Measurements from ENCODE around the gene PDLIM1.
"Not testable (repeated sequence)": the region's sequence is repeated elsewhere in the genome, so short reads cannot be mapped to it uniquely, and the experiment has no call there.

Gene PDLIM1

GRCh38 chr10:95225136-95225535 is 65.7 kb downstream of the PDLIM1 start:
- DNase-seq (ENCODE audit: insufficient read length, low spot score) (no peak), FAIRE-seq (no peak)
- TF ChIP-seq POLR2A (IDR thresholded peaks at IDR 0.05; ENCODE audit: low read depth, low read length) = no peak

- TF ChIP-seq POLR2A (IDR thresholded peaks at IDR 0.05; ENCODE audit: low read depth, low read length) = no peak
- no peak for DNase-seq (ENCODE audit: insufficient read length, low spot score)
- peak; percentile 85 for FAIRE-seq
Observed at GRCh38 chr10:95221124-95221523, 69.7 kb downstream of the PDLIM1 start.

DNA sequence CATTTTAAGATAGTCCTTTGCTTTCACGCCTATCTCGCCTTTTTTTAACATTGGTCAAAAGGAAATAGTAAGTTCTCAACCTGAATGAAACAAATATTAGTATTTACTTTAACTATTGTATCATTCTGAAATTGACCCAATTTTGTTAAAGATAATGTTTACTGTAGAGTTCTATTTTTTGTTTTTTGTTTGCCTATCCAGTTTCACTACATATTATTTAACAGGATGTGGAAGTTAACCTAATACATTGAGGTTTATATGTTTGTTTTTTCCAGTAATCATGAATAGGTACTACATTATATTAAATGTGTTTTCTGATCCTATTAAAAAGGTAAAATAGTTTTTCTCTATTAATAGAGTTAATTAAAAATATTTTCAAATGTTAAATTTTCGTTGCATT is 70.3 kb downstream of the PDLIM1 start:
- no peak for FAIRE-seq
- TF ChIP-seq POLR2A (IDR thresholded peaks at IDR 0.05; ENCODE audit: low read depth, low read length) = no peak

DNA sequence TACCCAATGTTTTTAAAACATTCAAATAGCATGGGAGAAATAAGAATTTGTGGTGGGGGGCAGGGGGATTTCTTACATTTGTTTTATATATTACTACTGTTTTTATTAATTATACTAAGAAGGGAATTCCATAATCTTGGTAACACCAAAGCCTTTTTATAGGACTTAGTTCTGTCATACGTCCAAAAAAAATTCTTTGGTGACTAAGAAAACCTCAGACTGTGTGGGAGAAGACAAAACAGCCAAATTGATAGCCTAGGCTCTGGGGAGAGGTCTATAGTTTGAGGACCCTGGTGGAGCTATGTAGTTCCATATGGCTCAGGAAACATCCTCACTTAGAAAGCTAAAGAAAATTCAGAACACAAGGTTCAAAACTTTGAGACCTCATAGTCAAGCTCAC is 73.3 kb downstream of the PDLIM1 start:
- no peak for FAIRE-seq
- DNase-seq (ENCODE audit: insufficient read length, low spot score) = no peak
- no peak for TF ChIP-seq POLR2A (IDR thresholded peaks at IDR 0.05; ENCODE audit: low read depth, low read length)

More for the DNA sequence above, 70.3 kb downstream of the PDLIM1 start:
- no peak for DNase-seq (ENCODE audit: insufficient read length, low spot score)

GRCh38 chr10:95214793-95215192 is 76.0 kb downstream of the PDLIM1 start:
- no peak for TF ChIP-seq POLR2A (IDR thresholded peaks at IDR 0.05; ENCODE audit: low read depth, low read length)
- FAIRE-seq (peak; percentile 99), DNase-seq (ENCODE audit: insufficient read length, low spot score) (no peak)

DNA sequence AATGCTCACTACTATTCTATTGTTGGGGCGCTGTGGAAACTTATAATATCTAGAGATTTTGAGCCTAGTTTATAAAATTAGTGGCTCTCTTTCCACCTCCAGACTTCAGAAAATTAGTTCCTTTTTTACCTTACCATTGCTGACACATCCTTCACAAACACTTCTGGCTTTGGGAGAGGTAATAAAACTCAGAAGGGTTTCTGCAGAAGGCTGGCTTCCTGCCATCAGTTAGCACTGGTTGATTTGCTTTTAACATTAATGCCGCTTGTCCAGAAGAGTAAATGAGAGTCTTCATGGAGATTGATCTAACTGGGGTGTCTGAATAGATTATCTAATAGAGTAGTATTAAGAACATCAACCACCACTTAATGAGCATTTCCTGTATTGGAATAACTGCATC is 76.4 kb downstream of the PDLIM1 start:
- DNase-seq (ENCODE audit: insufficient read length, low spot score) (no peak), FAIRE-seq (no peak)
- TF ChIP-seq POLR2A (IDR thresholded peaks at IDR 0.05; ENCODE audit: low read depth, low read length) = no peak

- no peak for TF ChIP-seq POLR2A (IDR thresholded peaks at IDR 0.05; ENCODE audit: low read depth, low read length)
- peak; percentile 80 for FAIRE-seq
- no peak for DNase-seq (ENCODE audit: insufficient read length, low spot score)
Observed at GRCh38 chr10:95211606-95212279, 79.1 kb downstream of the PDLIM1 start.

GRCh38 chr10:95209509-95210127 is 81.2 kb downstream of the PDLIM1 start:
- no peak for TF ChIP-seq POLR2A (IDR thresholded peaks at IDR 0.05; ENCODE audit: low read depth, low read length)
- FAIRE-seq (no peak), DNase-seq (ENCODE audit: insufficient read length, low spot score) (no peak)

DNA sequence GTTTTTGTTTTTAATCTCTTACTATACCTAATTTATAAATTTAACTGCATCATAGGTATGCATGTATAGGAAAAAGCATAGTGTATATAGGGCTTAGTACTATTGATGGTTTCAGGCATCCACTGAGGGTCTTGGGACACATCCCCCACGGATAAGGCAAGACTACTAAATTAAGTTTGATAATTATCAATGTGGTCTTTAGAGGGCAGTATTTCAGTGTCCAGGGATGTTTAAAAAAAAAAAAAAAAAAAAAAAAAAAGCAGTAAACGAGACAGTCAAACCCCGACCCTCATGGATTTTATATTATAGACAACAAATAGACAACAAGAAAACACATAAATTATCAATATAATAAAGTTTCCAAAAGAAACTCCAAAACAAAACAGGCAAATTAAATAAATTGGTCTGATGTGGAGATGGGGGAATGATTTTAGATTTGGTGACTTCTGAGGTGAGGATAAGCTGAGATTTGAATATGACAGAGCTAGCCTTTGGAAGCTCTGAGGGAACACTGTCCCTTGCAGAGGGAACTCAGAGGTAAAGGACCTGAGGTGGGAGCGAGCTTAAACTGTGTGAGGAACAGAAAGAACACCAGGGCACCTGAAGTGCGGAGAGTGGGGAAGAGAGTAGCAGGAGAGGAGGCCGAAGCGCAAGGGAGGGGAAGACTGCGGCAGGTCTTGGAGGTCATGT is 82.0 kb downstream of the PDLIM1 start:
- no peak for TF ChIP-seq POLR2A (IDR thresholded peaks at IDR 0.05; ENCODE audit: low read depth, low read length)
- FAIRE-seq (no peak), DNase-seq (ENCODE audit: insufficient read length, low spot score) (no peak)

DNA sequence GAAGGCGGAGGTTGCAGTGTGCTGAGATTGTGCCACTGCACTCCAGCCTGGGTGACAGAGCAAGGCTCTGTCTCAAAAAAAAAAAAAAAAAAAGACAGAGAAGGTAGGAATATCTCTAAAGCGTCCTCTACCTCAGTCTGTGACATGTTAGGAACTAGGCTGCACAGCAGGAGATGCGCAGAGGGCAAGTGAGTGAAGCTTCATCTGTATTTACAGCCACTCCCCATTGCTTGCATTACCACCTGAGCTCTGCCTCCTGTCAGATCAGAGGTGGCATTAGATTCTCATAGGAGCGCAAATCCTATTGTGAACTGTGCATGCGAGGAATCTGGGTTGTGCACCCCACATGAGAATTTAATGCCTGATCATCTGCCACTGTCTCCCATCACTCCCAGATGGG is 87.9 kb downstream of the PDLIM1 start:
- not testable (repeated sequence) for DNase-seq (ENCODE audit: insufficient read length, low spot score); FAIRE-seq

DNA sequence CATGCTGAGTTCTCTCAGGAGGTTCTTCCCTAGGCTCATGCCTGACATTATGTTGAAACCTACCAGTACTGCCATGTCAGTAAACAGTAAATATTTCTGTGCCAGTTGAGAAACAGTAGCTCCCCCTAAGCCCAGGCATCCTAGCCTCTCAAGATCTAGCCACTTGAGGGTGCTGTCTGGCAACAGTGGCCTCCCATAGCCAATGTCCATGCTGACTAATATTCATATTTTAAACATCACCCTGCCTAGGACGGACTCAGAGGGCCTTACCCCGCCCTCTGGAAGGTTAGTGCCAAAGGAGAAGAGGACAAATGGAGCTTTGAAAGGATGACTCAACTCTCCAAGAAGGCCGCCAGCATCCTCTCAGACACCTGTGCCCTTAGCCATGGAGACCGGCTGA is 89.1 kb downstream of the PDLIM1 start:
- DNase-seq (ENCODE audit: insufficient read length, low spot score) = peak; percentile 76
- no peak for TF ChIP-seq POLR2A (IDR thresholded peaks at IDR 0.05; ENCODE audit: low read depth, low read length)
- FAIRE-seq = peak; percentile 96

- DNase-seq (ENCODE audit: insufficient read length, low spot score) (no peak), FAIRE-seq (no peak)
- TF ChIP-seq POLR2A (IDR thresholded peaks at IDR 0.05; ENCODE audit: low read depth, low read length) = no peak
Observed at GRCh38 chr10:95196046-95196445, 94.8 kb downstream of the PDLIM1 start.

GRCh38 chr10:95193944-95194343 is 96.9 kb downstream of the PDLIM1 start, which contains the start of gene ACSM6:
ACSM6 (plus strand) TSS chr10:95194238; CDS start chr10:95194486, 248 bp downstream.
- TF ChIP-seq POLR2A (IDR thresholded peaks at IDR 0.05; ENCODE audit: low read depth, low read length) = no peak
- DNase-seq (ENCODE audit: insufficient read length, low spot score) (no peak), FAIRE-seq (no peak)

- DNase-seq (ENCODE audit: insufficient read length, low spot score) = no peak
- peak; percentile 38 for FAIRE-seq
- no peak for TF ChIP-seq POLR2A (IDR thresholded peaks at IDR 0.05; ENCODE audit: low read depth, low read length)
Observed at GRCh38 chr10:95188593-95188992, 102.2 kb downstream of the PDLIM1 start.

DNA sequence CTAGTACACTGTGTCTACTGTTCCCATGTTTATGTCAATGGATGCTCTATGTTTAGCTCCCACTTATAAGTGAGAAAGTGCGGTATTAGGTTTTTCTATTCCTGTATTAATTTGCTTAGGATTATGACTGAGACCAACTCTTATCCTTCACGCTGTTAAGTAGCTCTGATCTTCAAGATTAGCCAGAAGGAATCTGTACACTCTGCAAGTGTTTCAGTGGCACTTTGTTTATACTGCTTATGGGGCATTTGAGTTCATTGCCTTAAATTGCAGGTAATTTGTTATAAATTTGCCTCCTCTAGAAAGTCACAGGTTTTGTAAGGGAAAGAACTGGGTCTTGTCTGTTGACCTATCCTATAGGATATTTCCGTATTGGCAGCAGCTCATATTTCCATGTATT is 103.2 kb downstream of the PDLIM1 start:
- FAIRE-seq (no peak), DNase-seq (ENCODE audit: insufficient read length, low spot score) (no peak)
- TF ChIP-seq POLR2A (IDR thresholded peaks at IDR 0.05; ENCODE audit: low read depth, low read length) = no peak

Data from H54 (cell line).